GM18508 (cell line): Measurements from ENCODE around the gene CAPRIN2.

Experiments
- ATAC-seq: cut with Tn5 transposase; IDR thresholded peaks from one replicate; pipeline ENCODE4 v1.9.1; 2021; ENCODE audit warnings: moderate number of reproducible peaks; ENCODE audit not compliant: insufficient read depth, unreplicated experiment

CAPRIN2 gene, protein sequence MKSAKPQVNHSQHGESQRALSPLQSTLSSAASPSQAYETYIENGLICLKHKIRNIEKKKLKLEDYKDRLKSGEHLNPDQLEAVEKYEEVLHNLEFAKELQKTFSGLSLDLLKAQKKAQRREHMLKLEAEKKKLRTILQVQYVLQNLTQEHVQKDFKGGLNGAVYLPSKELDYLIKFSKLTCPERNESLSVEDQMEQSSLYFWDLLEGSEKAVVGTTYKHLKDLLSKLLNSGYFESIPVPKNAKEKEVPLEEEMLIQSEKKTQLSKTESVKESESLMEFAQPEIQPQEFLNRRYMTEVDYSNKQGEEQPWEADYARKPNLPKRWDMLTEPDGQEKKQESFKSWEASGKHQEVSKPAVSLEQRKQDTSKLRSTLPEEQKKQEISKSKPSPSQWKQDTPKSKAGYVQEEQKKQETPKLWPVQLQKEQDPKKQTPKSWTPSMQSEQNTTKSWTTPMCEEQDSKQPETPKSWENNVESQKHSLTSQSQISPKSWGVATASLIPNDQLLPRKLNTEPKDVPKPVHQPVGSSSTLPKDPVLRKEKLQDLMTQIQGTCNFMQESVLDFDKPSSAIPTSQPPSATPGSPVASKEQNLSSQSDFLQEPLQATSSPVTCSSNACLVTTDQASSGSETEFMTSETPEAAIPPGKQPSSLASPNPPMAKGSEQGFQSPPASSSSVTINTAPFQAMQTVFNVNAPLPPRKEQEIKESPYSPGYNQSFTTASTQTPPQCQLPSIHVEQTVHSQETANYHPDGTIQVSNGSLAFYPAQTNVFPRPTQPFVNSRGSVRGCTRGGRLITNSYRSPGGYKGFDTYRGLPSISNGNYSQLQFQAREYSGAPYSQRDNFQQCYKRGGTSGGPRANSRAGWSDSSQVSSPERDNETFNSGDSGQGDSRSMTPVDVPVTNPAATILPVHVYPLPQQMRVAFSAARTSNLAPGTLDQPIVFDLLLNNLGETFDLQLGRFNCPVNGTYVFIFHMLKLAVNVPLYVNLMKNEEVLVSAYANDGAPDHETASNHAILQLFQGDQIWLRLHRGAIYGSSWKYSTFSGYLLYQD

DNA sequence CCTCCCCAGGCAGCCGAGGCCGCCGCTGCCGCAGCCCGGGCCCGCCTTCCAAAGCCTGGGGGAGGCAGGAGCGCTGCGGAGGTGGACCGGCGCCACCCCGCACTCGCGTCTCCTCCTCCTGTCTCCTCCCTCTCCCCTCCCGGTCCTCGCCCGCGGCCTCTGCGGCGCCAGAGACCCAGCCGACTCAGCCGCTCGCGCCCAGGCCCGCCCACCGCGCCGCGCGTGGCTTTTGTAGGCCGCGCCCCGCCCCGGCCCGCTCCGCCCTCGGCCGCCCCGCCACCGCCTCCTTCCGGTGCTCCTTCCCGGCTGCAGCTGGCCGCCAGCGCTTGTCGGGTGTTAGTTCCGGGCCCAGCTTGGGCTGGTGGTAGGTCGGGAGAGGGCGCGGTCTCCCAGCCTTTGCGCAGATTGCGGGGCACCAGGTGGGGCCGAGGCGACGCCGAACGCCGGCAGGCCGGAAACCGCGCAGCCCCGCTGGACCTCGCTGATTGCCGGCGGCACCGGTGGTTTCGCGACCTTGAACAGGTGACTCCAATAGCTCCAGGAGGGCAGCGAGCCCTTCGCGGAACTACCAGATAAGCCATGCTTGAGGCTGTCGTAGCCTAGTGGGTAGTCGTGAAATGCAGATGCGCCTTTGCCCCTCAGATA lies at the start of gene CAPRIN2:
Gene CAPRIN2 (minus strand): TSS at position 202 of the 645 bp plus-strand sequence. CDS start 1,431 bp downstream, outside the sequence.
- ATAC-seq = peak; percentile 87

DNA sequence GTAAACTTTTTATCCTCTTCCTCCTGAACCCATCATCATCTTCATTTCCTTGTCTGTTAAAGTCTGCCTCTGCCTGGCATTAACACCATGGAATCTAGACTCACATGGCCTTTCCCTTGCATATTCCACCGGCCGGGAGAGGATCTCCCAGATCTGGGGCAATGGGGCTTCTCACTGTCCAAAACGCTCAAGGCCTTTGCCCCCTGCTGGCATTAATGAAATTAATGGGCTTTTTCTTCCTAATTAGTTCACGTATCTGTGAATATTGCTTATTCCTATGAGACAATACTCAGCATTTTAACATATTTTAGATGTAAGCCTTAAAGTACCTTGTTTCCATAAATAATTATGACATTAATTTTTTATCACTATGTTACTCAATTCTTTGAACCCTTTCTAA lies 42.9 kb upstream of the CAPRIN2 start:
- no peak for ATAC-seq

DNA sequence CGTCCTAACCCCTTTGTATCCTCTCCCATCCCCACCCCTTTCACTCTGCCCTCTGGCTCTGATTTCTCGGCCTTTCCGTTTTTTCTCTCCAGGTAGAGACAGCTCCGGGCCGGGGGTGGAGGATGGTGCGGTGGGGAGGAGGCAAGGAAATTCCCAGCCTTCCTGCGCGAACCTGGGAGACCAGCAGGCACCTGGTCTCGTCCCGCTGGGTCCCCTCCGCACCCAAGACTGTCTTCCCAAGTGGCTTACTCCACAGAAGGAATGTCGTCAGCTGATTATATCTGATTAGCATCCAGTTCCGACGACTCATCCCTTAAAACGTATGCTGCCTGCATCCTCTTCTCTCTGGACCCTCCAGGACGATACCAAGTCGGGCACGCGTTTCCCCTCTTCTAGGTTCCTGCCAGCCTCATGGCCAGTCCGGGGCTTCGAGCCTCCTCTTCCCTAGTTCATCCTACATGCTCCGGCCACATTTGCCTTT lies 42.2 kb upstream of the CAPRIN2 start:
- ATAC-seq = no peak

DNA sequence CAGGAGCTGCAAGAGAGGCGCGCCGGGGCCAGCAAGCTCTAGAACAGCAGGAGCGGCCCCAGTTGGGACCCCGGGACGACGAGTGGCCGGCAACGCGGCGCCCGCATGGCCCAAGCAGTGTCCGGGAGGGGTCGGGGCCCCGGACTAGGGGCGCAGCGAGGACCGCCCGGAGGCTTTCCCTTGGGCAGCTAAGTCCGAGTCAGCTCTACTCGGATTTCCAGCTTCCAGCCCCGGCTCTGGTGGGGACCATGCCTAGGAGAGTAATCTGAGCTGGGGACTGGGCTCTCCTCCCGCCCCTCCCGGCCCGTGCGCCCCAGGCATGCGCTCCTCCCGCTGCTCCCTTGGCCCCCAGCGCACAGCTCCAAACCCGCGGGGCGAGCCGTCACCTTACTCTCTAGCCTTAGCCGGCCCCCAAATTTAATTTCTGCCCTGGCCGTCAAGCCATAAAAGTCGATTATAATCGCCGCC lies 41.6 kb upstream of the CAPRIN2 start:
- no peak for ATAC-seq

DNA sequence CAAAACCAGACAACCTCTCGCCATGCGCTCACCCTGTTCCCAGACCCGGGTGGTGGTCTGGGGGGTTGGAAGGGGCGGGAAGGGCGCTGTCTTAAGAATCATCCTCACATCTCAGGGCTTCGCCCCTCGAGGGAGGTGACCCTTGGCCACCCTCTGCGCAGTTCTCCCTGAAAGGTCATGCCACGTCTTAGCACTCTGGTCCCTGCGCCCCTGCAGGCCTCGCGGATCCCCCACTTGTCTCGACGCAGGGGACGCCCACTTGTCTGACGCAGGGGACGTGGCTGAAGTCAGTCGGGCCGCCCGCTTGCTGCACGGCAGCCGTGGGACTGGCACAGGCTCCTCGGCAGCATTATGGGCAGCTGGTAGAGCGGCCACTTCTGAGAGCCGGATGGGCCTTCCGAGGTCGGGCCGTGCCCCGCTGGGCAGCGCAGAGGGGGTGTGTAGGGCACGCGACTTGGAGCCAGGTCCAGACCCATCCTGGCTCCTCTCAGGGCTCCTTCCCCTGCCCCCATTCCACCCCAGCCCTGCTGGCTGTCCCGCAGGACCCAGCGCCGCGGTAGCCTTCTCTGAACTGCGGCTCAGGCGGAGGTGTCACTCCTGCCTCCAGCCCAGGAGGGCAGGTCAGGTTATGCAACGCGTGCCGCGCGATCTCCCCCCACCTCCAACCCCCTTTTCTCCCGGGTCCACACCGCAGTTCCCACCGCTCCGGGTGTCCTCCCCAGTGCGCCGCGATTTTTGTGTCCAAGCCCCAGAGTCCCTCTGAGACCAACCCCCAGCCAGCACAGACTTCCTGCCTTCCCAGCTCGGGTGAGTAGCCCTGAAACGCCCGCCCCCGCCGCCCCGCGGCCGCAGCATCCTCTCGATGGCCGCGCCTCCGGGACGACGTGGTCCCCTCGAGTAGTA lies 40.9 kb upstream of the CAPRIN2 start:
- ATAC-seq = no peak

DNA sequence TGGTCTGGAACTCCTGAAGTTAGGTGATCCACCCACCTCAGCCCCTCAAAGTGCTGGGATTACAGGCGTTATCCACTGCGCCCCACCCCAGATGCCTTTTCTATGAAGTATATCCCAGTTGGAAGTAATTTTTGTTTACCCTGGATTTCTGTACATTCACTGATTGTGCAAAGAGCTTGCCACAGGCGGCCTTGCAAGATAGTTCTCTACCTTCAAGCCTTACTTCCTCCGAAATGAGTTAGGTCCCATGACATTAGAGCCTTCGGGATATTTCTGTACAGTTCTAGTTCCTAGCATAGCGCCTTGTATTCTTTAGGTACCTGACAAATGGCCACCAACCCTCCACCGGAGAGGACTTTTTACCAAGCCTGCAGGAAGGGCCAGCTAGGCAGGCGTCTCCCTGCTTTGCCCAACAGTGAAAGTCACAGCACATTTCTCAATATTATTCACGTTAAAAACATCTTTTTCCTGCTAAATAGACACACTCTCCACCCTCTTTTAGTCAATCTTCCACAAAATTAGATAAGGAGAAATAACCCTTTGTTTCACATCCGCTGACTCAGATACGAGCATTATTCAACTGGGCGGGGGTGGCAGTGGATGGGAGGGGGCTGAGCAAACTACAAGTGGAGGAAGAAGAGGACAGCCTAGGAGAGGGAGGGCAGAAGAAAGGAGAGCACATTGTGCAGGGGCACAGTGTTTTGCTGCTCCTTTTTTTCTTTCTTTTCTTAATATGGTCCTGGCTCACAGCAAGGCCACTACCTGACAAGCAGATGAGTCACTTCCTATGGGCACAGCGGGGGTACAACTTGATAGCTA lies 40.0 kb upstream of the CAPRIN2 start:
- ATAC-seq = no peak

DNA sequence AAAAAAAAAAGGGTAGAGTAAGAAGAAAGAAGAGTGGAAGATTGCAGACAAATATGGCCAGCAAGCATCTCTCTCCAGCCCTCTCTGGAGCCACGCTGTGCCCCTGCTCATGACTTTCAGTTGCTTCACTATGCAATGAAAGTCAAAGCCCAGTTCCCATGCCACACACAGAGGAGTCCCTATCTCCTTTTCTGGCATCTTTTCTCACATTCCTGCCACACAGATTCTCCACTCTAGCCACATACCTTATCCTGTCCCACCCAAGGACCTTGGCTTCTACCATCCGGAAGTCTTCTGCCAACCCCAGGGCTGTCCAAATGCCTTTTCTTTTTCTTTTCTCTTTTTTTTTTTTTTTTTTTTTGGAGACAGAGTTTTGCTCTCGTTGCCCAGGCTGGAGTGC lies 39.3 kb upstream of the CAPRIN2 start:
- no peak for ATAC-seq

DNA sequence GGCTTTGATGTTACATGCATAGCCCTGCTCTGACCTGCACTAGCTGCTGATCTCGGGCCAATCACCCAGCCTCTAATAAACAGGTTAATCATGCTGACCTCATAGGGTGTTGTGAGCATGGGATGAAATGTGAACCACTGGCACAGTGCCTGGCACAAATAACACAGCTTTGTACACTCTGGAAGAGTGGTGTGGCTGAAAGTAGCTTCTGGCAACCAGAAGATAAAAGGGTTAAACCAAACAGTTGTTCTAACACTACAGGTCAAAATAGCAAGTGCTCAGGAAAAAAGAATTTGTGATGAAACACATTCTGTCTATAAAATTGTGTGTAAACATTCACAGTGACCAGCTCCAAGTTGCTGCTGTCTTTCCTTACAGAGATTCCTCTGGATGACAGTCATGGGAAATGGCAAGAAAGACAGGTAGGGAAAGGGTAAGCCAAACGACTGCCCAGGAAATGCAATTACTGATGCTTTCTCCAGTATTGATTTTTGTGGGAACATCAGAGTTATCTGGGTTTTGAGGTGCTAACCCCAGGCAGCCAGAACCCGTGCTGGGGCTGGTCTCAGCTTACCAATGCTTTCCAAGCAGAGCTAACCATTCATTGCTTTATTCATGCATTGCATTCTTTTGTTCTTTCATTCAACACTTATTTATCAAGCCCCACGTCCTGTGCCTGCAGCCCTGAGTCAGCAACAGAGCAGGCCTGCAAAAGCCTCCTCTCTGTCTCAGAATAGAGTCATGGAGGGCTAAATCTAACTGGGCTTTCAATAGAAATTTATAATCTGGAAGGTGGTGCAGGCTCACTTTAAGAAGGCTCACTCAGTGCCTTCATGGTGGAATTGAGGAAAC lies 38.1 kb upstream of the CAPRIN2 start:
- ATAC-seq = no peak

DNA sequence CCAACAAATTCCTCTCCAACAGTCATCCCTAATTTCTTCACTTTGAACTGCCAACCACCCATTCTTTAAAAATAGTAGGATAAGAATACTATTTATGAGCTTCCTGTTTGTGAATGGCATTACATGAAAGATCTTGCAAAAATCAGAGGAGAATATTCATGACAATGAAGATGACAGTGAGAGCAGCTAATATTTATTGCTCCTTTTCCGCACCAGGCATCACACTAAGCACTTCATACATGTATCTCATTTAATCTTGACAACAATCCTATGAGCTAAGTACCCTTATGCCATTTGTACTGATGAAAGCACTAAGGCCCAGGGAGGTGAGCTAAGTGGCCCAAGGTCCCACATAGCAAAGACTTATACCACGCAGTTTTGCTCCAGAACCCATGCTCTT lies 37.3 kb upstream of the CAPRIN2 start:
- no peak for ATAC-seq

DNA sequence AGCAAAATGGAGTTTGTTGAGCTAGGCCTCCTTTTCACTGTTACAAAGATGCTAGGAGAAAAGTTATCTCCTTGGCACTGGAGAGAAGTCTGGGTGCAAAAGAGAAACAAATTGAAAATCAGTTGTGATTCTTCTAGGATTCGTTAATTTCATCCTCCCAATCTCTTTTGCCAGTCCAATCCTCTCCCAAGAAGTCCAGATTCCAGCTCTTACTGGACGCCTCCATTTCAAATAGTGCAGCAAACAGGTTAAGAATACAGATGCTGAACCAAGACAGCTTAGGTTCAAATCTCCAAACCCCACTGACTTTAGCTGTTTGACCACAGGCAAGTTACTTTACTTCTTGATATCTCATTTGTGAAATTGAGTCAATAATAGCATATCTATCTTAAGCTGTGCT lies 34.0 kb upstream of the CAPRIN2 start:
- no peak for ATAC-seq

DNA sequence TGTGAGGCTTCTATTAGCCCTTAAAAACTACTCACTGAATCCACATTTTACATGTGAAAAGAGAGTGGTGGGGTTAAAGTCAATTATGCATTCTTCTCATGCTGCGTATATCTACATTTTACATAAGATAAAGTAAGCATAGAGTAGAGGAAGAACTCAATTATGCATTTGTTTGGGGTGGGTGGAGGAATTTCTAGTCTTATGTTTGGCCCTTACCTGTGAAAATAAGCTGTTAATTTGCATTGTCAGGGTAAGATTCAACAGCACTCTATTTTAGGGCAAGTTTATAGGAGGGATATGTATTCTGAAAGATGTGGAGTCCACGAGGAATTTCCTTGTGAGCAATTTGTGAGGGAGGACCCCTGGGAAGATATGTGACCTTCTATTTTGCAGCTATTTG lies 30.9 kb upstream of the CAPRIN2 start:
- no peak for ATAC-seq

DNA sequence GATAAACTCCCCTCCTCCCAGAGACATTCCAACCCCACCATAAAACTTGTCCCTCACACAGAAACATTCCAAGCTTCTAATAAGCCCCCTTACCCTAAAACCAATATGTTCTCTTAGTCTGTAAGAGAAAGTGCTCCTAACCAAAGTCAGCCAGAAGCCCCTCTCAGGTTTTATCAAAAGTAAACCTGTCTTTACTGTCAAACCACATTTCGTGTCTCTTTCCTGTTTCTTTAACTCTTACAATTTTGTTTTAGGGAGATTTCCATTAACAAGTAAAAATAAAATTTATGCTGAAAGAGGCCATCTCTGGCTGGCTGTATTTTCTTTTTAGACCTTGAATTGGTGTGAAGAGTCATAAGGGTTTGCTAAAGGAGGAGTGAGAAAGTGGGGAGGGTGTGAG lies 29.8 kb upstream of the CAPRIN2 start:
- ATAC-seq = no peak

DNA sequence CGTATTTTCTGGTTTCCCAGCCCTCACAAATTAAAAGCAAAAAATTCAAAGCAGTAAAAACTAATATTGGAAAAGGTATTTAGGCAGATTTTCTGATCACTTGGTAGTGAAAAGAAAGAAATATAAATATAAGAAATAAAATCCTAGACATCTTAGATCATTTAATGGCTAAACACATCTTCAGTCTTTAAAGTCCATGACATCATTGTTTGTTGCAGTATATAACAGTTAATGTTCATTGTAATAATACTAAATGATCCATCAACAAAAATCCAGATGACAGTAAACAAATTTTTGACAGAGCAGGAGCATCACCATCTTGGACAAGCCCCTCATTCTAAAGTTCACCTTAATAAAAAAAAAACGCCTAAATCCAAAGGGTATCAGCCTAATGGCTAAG lies 29.2 kb upstream of the CAPRIN2 start:
- ATAC-seq = no peak

DNA sequence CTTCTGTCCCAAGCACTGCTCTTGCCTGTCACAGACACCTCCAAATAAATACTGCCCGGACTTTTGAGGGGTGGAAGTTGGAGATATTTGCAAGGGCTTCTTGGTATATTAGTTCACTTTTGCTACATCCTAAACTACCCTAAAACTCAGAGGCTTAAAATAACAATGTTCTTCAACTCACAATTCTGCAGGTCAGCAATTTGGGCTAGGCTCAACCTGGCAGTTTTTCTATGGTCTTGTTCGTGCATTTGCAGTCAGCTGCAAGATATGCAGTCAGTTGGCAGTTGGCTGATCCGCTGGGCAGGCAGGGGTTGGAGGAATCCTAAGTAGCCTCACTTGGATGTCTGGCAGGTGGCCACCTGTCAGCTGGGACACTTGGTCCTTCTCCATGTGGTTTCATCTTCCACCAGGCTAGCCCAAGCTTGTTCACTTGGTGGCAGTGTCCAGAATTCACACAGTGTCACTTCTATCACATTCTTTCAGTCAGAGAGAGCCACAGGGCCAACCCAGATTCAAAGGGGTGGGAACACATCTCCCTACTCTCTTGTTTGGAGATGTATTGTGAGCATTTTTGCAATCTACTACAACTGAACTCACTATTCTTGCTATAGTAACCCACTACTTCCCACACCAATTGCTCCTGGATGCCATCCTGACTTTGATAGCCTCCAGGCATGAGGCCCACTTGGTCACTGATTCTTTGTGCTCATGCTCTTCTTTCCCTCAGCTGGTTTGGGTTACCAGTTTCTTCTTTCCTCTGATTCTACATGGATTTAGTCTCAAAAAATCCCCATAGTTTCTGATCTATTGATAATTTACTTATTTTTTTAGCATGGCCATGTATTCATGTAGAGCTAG lies 27.8 kb upstream of the CAPRIN2 start:
- no peak for ATAC-seq

DNA sequence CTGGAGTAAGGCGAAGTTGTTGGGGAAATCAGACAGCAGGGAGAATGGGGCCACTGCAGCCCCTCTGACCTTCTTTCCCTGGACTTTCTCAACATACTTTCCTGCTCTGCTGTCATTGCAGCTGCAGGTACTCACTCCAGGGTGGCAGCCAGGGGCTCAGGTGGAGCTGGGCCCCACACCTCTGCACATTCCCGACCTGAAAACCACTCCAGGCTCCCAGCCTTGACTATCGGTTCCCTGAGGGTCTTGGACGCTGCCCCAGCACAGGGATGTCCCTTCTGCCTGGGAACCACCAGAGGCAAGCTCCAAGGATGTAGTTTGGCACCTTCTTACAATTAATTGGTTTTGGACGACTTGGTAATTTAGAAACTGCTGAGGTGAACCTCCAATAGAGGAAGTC lies 24.8 kb upstream of the CAPRIN2 start:
- ATAC-seq = no peak

DNA sequence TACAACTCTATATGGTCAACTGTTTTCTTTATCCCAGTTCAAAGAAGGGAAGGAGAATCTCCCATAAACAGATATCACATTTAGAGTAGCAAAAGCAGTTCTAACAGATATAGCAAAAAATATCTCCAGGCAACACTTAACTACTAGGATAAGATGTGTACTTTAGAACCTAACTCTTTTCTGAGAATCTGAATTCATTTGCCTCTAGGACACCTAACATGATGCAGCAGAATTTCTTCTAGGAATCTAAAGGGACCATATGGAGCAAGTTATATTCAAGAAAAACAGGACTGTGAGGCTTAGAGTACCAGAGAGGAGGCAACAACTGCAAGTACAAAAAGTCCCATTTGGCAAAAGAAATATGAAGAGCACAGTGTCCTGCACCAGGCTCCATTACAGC lies 24.4 kb upstream of the CAPRIN2 start:
- ATAC-seq = no peak

DNA sequence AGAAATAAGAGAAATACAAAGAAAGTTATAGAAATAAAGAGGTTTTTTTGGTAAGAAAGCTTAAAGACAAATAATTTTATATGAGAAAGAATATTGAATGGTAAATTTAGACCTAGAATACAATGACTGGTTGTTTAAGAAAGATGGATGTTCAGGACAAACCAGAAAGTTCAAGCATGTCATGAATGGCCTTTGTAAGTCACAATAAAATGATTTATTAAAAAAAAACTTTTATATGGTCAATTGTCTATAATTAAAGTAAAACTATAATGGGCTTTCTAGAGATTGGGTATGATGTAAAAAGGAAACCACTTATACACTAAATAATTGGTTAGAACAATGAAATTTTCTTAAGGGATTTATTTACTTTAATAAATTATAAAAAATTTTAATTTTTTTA lies 19.8 kb upstream of the CAPRIN2 start:
- no peak for ATAC-seq
